Measurements from ENCODE around the gene CPNE8.
A peak's percentile ranks its signal among the peaks of the same experiment; 100 is the strongest.

The CPNE8 gene

GRCh38 chr12:38844267-38844666 is 61.1 kb downstream of the CPNE8 start:
- DNase-seq (ENCODE audit: extremely low spot score, insufficient read length, low read depth), result no peak
- no peak for FAIRE-seq

- no peak for FAIRE-seq
Measured at GRCh38 chr12:38838056-38838850, 67.1 kb downstream of the CPNE8 start.

GRCh38 chr12:38831715-38832114 is 73.7 kb downstream of the CPNE8 start:
- FAIRE-seq (no peak), DNase-seq (ENCODE audit: extremely low spot score, insufficient read length, low read depth) (no peak)

More at GRCh38 chr12:38838056-38838850, 67.1 kb downstream of the CPNE8 start:
- no peak for DNase-seq (ENCODE audit: extremely low spot score, insufficient read length, low read depth)

- FAIRE-seq, result no peak
- DNase-seq (ENCODE audit: extremely low spot score, insufficient read length, low read depth), result no peak
Measured at GRCh38 chr12:38825006-38825405, 80.4 kb downstream of the CPNE8 start.

GRCh38 chr12:38823738-38824137 is 81.7 kb downstream of the CPNE8 start:
- DNase-seq (ENCODE audit: extremely low spot score, insufficient read length, low read depth), result no peak
- no peak for FAIRE-seq

GRCh38 chr12:38823314-38823713 is 82.1 kb downstream of the CPNE8 start:
- DNase-seq (ENCODE audit: extremely low spot score, insufficient read length, low read depth) (no peak), FAIRE-seq (no peak)

- FAIRE-seq (no peak), DNase-seq (ENCODE audit: extremely low spot score, insufficient read length, low read depth) (no peak)
Measured at GRCh38 chr12:38817942-38818341, 87.4 kb downstream of the CPNE8 start.

- DNase-seq (ENCODE audit: extremely low spot score, insufficient read length, low read depth), result no peak
- FAIRE-seq, result no peak
Measured at GRCh38 chr12:38813923-38814322, 91.5 kb downstream of the CPNE8 start.

- no peak for FAIRE-seq
- DNase-seq (ENCODE audit: extremely low spot score, insufficient read length, low read depth), result no peak
Measured at GRCh38 chr12:38811814-38812356, 93.5 kb downstream of the CPNE8 start.

GRCh38 chr12:38809832-38810231 is 95.6 kb downstream of the CPNE8 start:
- no peak for FAIRE-seq
- no peak for DNase-seq (ENCODE audit: extremely low spot score, insufficient read length, low read depth)

GRCh38 chr12:38788106-38788505 is 117.3 kb downstream of the CPNE8 start:
- DNase-seq (ENCODE audit: extremely low spot score, insufficient read length, low read depth) (no peak), FAIRE-seq (no peak)

- no peak for FAIRE-seq
- DNase-seq (ENCODE audit: extremely low spot score, insufficient read length, low read depth), result no peak
Measured at GRCh38 chr12:38785381-38785780, 120.0 kb downstream of the CPNE8 start.

- peak; percentile 26 for FAIRE-seq
Measured at GRCh38 chr12:38783304-38783703, 122.1 kb downstream of the CPNE8 start.

GRCh38 chr12:38782359-38782758 is 123.0 kb downstream of the CPNE8 start:
- peak; percentile 45 for FAIRE-seq

More at GRCh38 chr12:38783304-38783703, 122.1 kb downstream of the CPNE8 start:
- DNase-seq (ENCODE audit: extremely low spot score, insufficient read length, low read depth), result no peak

GRCh38 chr12:38776647-38777046 is 128.7 kb downstream of the CPNE8 start:
- no peak for FAIRE-seq
- DNase-seq (ENCODE audit: extremely low spot score, insufficient read length, low read depth), result no peak

More at GRCh38 chr12:38782359-38782758, 123.0 kb downstream of the CPNE8 start:
- DNase-seq (ENCODE audit: extremely low spot score, insufficient read length, low read depth), result no peak

GRCh38 chr12:38775457-38775856 is 129.9 kb downstream of the CPNE8 start:
- peak; percentile 82 for FAIRE-seq
- DNase-seq (ENCODE audit: extremely low spot score, insufficient read length, low read depth), result no peak

GRCh38 chr12:38772437-38772836 is 133.0 kb downstream of the CPNE8 start:
- FAIRE-seq (no peak), DNase-seq (ENCODE audit: extremely low spot score, insufficient read length, low read depth) (no peak)

GRCh38 chr12:38771871-38772270 is 133.5 kb downstream of the CPNE8 start:
- DNase-seq (ENCODE audit: extremely low spot score, insufficient read length, low read depth) (no peak), FAIRE-seq (peak; percentile 81)

- no peak for DNase-seq (ENCODE audit: extremely low spot score, insufficient read length, low read depth)
- no peak for FAIRE-seq
Measured at GRCh38 chr12:38761636-38762342, 143.6 kb downstream of the CPNE8 start.

- no peak for FAIRE-seq
- DNase-seq (ENCODE audit: extremely low spot score, insufficient read length, low read depth), result no peak
Measured at GRCh38 chr12:38761111-38761510, 144.3 kb downstream of the CPNE8 start.

- FAIRE-seq, result no peak
- DNase-seq (ENCODE audit: extremely low spot score, insufficient read length, low read depth), result no peak
Measured at GRCh38 chr12:38759621-38760020, 145.8 kb downstream of the CPNE8 start.
